Cardiac septum (tissue), 1 donor: ENCODE results near the gene APLP2. TPM values are rescaled to one million over a fixed set of nuclear protein-coding genes. Genes with fewer than 3 reads are reported as not detected.
A peak's percentile ranks its signal among the peaks of the same experiment; 100 is the strongest.

Experiments
- DNase-seq: peaks from one replicate; pipeline ENCODE4 v3.0.0-alpha.2; 2020; ENCODE audit warnings: low spot score
- intact Hi-C: fragments of 100-400 bp; cut with DNase I; formaldehyde crosslinking; loops from one replicate; pipeline ENCODE4 v1.14.0; 2022
- total RNA-seq: library from RNA; stranded (reverse); fragmentation: NEBNext Ultra II Directional; extraction: Animal tissue kit (Norgen Biotek cat#: 25700); gene quantifications from one replicate; pipeline ENCODE4 v1.2.1, GENCODE V29; 2021
- donor health status: DM: no; HTN: no; CAD: no.

Gene APLP2
- total RNA-seq, 1 donor from 2014 or later, result 318 TPM

DNA sequence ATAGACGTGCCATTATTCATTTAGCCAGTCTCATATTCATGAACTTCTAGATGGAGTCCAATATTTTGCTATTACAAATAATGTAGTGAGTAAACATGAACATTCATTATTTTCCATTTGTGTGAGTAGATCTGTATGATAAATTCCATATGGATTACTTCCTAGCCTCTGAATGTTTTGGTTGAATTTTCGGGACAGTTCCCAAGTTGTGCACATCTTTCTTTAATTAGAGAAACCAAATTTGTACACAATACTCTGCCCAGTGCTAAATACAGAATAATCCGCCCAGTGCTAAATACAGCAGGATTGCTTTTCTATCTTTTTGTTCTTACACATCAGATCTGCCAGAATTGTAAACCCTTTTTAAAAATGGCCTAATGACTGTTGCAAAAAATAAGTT is 17.1 kb upstream of the APLP2 start:
- DNase-seq, result no peak
- intact Hi-C loops, result no loop called here

- DNase-seq, result no peak
- intact Hi-C loops, result no loop called here
Measured at GRCh38 chr11:130054966-130055365, 14.7 kb upstream of the APLP2 start.

DNA sequence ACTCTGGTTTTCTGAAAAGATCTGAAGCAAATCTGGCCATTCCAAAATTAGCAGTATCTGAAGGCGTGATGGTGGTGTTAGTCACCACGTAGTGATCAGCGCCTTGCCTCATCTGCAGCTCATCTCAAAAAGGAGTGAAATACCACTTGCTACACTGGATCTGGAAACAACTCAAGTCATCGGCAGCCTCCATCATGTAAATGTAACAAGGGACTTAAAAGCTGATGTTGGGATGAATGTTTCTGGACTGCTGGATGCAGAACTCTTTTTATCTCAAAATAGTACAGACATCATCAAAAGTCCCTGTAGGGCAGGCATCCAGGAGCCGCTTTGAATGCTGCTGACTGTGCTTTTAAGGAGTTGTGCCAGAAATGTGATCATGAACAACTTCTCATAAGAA is 14.1 kb upstream of the APLP2 start:
- no peak for DNase-seq
- intact Hi-C loops, result no loop called here

GRCh38 chr11:130061017-130061416 is 8.7 kb upstream of the APLP2 start:
- intact Hi-C loops, result no loop called here
- DNase-seq, result no peak

- no peak for DNase-seq
- intact Hi-C loops, result no loop called here
Measured at GRCh38 chr11:130062026-130062425, 7.7 kb upstream of the APLP2 start.

GRCh38 chr11:130063451-130063850 is 6.2 kb upstream of the APLP2 start:
- intact Hi-C loops, result no loop called here
- no peak for DNase-seq

DNA sequence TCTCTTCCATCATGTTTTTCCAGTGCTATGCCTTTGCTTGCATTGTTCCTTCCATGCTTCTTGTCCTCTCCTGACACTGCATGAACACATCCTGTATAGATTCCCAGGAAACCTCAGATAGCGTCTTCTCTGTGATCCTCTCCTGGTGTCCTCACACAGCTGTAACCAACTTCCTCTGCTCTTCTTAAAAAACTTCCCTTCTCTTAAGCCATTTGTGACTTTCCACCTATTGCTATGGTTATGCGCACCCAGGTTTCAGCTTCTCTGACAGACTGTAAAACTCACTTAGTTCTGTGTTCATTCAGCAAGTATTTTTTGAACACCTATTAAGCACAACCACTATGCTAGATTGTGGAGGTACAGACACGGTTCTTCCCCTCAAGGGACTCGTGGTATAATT is 5.1 kb upstream of the APLP2 start:
- intact Hi-C loops, result no loop called here
- DNase-seq, result no peak

- intact Hi-C loops, result no loop called here
- DNase-seq, result no peak
Measured at GRCh38 chr11:130066338-130066737, 3.4 kb upstream of the APLP2 start.

DNA sequence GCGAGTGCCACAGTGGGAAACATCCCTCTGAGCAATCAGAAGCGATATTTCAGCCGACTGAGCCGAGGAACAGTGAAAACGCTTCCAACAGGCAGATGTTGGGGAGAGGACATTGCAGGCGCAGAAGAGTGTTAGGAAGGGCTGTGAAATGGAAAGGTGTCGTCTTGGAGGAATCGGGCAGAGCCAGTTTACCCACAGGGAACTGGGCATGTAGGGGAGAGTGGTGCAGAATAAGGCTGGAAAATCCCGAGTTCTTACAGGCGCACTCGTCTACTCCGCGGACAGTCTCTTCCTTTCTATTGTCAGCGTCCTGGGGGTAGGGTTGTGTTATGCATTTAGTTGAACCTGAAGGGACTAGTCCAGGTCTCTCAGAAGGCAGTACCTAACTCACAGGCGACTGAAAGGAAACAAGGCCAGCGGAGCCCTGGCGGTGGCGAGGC is 1.1 kb upstream of the APLP2 start:
- intact Hi-C loops, result no loop called here
- DNase-seq, result no peak

DNA sequence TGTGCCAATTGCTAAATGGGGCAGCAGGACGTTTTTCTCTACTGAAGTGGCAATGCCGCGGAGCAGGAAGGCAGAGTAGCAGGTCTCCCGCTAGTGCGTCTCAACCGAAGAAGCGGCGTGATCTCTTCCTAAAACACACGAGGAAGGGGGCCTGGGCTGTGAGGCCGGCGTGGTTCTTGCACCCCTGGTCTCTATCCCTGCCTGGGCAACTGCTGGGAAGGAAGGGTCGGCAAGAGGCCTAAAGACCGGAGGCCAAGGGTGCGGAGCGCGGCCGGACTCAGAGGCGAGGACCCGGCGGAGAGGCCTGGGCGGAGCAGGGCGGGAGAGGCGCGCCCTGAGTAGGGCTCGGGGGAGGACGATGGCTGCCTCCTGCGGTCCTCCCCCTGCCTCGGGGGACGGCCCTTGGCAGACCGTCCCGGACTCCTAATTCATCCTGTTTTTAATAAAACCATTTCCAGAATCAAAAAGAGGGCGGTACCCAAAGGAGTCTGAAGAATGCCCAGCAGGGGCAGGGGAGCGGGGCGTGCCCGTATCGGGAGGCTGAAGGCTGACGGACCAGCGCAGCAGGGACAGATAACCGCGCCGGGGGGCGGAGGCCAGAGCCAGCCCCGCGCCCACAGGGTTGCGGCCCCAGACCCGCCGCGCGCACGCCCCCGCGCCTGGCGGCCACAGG is 572 bp upstream of the APLP2 start:
- peak; percentile 79 for DNase-seq
- intact Hi-C loops, result loop anchor here (1.0 kb wide), 1 partner anchor 66 kb away; no protein-coding TSS in a partner anchor

GRCh38 chr11:130070109-130070845 is 583 bp downstream of the APLP2 start:
- intact Hi-C loops, result no loop called here
- peak; percentile 83 for DNase-seq

DNA sequence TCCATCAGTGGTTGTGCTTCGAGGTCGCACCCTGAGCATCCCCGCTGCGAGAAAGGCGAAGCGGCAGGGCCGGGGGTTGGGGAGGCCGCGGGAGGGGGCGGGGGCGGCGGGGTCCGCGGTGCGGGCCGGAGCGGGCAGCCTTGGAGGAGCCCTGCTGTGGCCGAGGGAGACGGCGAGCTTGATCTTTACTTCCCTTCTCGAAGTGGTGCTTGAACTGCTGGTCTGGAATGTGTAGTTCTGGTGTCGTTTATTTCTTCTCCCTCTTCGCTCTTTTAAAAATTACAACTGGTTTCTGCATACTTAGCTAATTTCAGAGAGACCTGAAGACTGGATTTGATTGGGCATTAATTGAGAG is 1.1 kb downstream of the APLP2 start:
- intact Hi-C loops, result no loop called here
- peak; percentile 78 for DNase-seq

DNA sequence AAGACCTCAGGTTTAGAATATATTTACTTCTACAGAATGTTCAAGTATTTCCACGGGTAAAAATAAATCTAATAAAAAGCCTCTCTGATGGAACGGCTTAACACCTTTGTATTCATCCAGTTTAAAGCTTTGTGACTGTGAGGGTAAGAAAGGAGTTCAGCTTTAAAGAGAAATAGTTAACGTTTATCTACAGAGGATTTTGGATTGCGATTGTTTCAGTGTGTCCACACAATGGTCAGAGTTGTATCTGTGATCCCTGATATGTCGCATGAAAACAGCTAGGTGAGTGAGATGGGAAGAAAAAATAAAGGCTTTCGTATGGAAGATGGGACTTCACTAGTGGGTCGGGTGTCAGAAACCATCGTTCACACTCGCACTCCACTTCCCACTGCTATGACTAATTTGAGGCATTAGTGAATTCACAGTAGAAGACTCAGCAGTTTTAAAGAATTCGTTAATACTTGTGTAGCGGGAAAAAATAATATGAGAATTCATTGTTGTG is 1.6 kb downstream of the APLP2 start:
- no peak for DNase-seq

GRCh38 chr11:130074736-130075135 is 5.0 kb downstream of the APLP2 start:
- intact Hi-C loops, result no loop called here
- no peak for DNase-seq

More for the DNA sequence above, 1.6 kb downstream of the APLP2 start:
- intact Hi-C loops, result no loop called here

DNA sequence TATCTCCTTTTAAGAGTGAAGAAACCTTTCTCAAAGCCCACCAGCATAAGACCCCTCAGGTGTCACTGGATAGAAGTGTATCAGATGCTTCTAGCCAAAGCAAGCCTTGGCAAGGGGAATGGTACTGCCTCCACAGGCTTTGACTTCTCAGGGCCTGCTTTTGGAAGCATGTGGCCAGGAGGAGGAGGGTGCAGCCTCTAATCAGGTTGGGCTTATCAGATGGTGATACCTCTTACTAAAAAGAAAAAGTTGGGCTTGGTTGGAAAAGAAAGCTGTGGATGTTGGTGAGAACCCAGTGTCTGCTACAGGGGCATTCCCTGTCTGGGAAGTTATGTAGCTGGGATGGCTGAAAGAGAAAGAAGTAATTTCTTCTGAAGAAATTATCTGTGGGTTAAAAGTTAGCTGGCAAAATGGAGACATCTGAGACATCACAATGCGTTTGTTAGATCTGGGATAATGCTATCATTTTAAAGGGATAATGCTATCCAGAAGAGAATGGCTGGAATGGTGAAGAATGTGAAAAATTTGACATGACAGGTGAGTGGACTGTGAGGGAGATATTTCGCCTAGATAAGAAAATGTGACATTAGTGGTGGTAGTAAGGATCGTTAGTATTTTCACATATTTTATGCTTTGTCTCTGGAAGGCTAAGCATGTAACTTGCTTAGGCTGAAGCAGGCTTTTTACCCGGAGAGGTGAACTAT is 7.2 kb downstream of the APLP2 start:
- intact Hi-C loops, result no loop called here
- DNase-seq, result no peak

DNA sequence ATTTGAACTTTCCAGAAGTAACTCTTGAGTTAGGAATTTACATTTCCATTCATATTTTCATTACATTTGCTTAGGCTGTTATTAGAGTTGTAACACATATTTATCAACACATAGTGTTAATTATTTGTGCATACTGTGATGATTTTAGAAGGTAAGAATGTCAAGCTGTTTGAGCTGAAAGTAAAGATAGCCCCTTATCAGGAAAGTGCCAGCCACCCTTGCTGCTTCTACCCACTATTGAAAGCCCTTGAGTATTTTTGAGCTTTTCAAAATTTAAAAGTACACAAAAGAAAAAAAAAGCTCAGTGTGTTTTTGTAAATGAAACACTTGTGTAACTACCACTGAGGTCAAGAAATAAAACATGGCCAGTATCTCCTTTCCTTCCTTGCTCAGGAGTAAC is 8.0 kb downstream of the APLP2 start:
- no peak for DNase-seq
- intact Hi-C loops, result no loop called here

- intact Hi-C loops, result no loop called here
- no peak for DNase-seq
Measured at GRCh38 chr11:130078080-130078479, 8.4 kb downstream of the APLP2 start.

GRCh38 chr11:130085671-130086290 is 16.1 kb downstream of the APLP2 start:
- intact Hi-C loops, result no loop called here

GRCh38 chr11:130086669-130087068 is 17.0 kb downstream of the APLP2 start:
- no peak for DNase-seq
- intact Hi-C loops, result no loop called here

More at GRCh38 chr11:130085671-130086290, 16.1 kb downstream of the APLP2 start:
- no peak for DNase-seq

GRCh38 chr11:130087294-130087926 is 17.7 kb downstream of the APLP2 start:
- intact Hi-C loops, result no loop called here
- no peak for DNase-seq
